Epithelial cell of proximal tubule (primary cell): ENCODE results near the gene AMIGO1. TPM values are rescaled to one million over a fixed set of nuclear protein-coding genes. Genes with fewer than 3 reads are reported as not detected.

Experiments
- DNase-seq: peaks from one replicate; pipeline ENCODE4 v3.0.0-alpha.2; 2011; ENCODE audit warnings: low read depth
- H3K4me3 ChIP-seq: 2 replicates; pipeline ENCODE4 v1.5.1; 2011; ENCODE audit warnings: low read depth, mild to moderate bottlenecking, low read length
- total RNA-seq: library from RNA; depleted of rRNA; stranded (reverse); fragments of >200 nt; gene quantifications from 2 replicates; pipeline ENCODE4 v1.2.3, GENCODE V29; 2015
- TF ChIP-seq, protein P1 (sequence below): conservative IDR thresholded peaks from 2 replicates; pipeline ENCODE4 v1.5.1; 2012; ENCODE audit warnings: low read depth, mild to moderate bottlenecking, low read length

Gene AMIGO1
- total RNA-seq, 1 donor from 2014 or later: 0.92 TPM

- DNase-seq: no peak
- TF ChIP-seq, protein P1, sequence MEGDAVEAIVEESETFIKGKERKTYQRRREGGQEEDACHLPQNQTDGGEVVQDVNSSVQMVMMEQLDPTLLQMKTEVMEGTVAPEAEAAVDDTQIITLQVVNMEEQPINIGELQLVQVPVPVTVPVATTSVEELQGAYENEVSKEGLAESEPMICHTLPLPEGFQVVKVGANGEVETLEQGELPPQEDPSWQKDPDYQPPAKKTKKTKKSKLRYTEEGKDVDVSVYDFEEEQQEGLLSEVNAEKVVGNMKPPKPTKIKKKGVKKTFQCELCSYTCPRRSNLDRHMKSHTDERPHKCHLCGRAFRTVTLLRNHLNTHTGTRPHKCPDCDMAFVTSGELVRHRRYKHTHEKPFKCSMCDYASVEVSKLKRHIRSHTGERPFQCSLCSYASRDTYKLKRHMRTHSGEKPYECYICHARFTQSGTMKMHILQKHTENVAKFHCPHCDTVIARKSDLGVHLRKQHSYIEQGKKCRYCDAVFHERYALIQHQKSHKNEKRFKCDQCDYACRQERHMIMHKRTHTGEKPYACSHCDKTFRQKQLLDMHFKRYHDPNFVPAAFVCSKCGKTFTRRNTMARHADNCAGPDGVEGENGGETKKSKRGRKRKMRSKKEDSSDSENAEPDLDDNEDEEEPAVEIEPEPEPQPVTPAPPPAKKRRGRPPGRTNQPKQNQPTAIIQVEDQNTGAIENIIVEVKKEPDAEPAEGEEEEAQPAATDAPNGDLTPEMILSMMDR: no peak
- H3K4me3 ChIP-seq: no peak overlapping the region
Observed at GRCh38 chr1:109538827-109539555, 29.5 kb upstream of the AMIGO1 start.

DNA sequence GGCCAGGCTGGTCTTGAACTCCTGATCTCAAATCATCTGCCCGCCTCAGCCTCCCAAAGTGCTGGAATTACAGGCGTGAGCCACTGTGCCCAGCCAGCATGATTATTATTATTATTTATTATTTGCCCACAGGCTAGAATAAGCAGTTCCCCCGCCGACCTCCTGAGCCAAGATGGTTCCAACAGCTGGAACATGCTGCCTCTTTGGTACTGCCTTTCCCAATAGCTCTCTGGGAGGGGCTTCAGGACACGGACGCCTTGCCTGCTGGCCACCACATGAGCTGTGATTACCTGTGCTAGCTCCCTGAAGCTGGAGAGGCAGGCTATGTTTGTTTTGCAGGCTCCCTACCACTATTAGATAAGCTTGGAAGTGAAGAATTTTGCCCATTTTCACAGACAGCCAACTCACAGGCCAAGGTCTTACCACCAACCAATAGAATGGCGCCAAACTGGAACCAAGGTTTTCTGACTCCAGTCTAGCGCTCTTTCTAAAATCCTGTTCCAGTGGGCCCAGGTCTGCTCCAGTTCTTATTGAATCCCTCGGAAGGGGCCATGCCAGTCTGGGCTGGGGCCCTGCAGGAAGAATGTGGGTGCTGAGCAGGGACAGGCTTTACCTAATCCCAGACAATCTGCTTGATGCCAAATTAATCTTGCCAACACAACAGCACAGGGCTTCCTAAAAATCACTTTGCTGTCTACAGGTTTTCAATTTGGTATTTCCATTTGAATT lies 28.1 kb upstream of the AMIGO1 start:
- no peak for DNase-seq
- H3K4me3 ChIP-seq: no peak overlapping the region
- TF ChIP-seq, protein P1: no peak

DNA sequence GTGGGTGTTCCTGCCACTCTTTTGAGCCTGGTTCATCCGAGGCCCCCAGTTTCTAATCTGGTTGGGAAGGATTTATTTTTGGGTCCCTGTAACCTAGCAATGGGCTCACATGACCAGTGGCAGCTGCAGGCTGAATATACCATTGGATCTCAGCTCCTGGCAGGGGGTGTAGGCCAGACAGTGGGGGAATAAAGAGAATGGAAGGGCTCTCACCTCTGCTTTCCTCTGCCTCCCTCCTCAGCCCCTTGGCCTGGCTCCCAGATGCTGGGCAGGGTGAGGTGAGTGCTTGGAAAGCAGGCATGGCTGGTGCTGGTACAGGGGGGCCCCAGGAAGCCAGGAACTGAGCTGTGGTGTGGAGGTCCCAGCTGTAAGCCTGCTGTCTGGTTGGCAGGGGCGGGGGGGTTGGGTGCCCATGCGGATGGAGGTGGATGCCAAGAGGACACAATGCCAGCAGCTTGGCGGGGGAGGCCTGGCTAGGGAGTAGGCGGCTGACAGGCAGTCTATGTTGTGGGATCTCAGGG lies 26.5 kb upstream of the AMIGO1 start:
- no peak for DNase-seq
- TF ChIP-seq, protein P1: no peak
- H3K4me3 ChIP-seq: no peak overlapping the region

- H3K4me3 ChIP-seq: no peak overlapping the region
- no peak for DNase-seq
- TF ChIP-seq, protein P1: no peak
Observed at GRCh38 chr1:109535481-109535880, 26.0 kb upstream of the AMIGO1 start.

DNA sequence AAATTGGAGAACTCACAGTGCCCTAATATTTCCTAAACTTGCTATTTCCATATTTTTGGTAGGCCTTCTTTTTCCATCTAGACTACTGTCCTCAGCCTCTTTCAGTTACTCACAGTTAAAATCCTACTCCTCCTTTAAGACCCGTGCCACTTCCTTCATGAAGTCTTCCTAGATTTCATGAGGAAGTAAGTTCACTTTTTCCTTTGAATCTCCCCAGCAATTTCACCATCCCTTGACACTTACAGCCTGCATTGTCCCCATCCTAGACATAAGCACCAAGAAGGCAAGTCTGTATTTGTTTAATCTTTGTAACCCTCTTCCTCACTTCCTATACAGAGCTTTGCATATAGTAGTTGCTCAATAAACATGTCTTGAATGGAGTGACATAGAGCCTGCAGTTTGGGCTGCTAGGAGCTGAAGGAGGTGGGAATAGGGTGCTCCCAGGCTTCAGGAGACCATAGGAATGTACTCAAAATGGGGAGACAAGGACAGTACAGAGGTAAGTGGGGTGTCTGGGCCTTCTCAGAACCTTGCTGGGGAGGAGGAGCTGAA lies 24.9 kb upstream of the AMIGO1 start:
- TF ChIP-seq, protein P1: no peak
- no peak for DNase-seq
- no peak overlapping the region for H3K4me3 ChIP-seq

DNA sequence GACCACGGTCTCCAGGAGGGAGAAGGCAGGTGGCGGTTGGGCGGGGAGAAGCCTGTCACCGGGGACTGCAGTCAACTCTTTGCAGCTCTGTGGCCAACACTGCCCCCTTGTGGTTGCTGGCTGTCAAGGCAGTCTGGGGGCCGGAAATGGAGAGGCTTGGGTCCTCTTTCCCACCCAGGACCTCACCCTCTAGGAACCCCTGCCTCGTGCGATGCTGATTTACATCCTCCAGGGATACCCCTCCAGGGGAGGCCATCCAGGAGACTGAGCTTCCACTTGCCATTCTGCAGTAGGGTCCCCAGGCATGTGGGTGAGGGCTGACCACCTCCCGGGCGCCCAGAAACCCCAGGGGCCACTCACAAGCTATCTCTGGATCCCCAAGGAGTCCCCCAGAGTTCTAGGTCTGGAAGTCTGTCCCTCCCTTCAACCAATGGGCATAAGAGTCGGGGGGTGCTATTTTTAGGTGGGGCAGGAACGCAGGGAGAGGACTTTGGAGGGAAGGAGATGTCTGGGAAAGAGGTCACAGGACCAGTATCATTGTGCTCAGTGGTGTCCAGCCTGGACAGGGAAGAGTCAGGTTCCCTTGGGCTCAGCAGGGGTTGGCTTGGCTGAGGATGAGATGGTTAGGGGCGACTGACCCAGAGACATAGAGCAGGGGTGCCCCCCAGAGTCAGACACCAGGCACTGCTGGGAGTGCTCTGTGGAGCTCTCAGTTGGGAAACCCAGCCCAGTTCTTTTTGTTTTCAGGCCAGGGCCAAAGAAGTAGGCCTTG lies 23.0 kb upstream of the AMIGO1 start:
- H3K4me3 ChIP-seq: peak overlapping the region; percentile 26
- no peak for DNase-seq
- TF ChIP-seq, protein P1: peak; percentile 94
